ENCODE data around the gene PTPRCAP. TPM values are rescaled to one million over a fixed set of nuclear protein-coding genes. Genes with fewer than 3 reads are reported as not detected.

The PTPRCAP gene
- total and polyA plus RNA-seq, 9 of the 15 experiments (the other 6 are each of a cell fraction or from before 2014, with no cell fraction given): 0.22 to 2.0 (median 1.1) TPM; not detected in 4

DNA sequence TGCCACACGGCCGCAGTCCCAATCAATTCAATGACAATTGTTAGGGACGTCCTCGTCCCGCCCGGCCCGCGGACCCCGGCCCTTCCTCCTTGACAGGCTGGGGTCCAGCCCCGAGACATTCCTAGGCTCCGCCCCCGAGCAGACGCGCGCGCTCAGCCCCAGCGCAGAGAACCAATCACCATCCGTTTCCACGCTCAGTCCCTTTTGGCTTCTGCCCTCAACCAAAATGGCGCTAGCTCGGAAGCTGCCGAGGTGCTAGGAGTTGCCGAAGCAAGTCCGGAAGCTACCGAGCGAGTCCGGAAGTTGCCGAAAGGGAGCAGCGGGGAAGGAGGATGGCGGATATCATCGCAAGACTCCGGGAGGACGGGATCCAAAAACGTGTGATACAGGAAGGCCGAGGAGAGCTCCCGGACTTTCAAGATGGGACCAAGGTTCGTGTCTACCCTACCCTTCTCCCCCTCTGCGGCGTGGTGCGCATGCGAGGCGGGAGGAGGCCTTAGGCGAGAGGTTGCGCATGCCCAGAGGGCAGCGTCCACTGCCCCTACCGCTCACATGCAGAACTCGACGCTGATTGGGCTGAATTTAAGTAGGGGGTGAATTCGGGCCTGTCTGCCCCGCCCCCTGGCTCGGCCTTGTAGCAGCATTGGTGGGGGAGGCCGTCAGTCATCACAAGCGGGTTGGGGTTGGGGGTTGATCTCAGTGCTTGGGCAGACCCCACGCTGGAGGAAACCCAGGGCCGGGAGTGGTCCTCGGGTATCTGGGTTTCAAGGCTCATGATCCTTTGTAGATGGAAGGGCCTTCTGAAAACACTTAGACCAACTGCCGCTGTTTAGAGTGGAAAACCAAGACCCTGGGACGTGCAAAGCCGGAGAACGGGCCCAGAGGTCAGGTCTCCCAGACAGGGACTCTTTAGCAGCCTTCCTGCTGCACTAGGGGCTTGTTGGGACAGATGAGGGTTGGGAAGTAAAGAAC is 45.6 kb upstream of the PTPRCAP start, which contains the start of gene AIP (continued):
- TF ChIP-seq SAFB2 (IDR thresholded peaks at IDR 0.05; ENCODE audit: borderline replicate concordance, low read depth, low read length, severe bottlenecking): no peak
- TF ChIP-seq NFRKB (IDR thresholded peaks at IDR 0.05; ENCODE audit: low read depth): peak; percentile 93
- TF ChIP-seq RBM25 (IDR thresholded peaks at IDR 0.05; ENCODE audit: low read depth, low read length, severe bottlenecking): peak; percentile 29
- TF ChIP-seq ZNF212 (CRISPR knock-in tag; IDR thresholded peaks at IDR 0.05): no peak
- TF ChIP-seq FOXK2 (conservative IDR thresholded peaks at IDR 0.05 in 1 of 2, IDR thresholded peaks at IDR 0.05 in 1 of 2; ENCODE audit: low read depth in 2 of 2): 0 out of 4 replicates have a peak, but pooled peaks of 1 of the 2 experiments have one; percentile 22
- TF ChIP-seq DPF2 (IDR thresholded peaks at IDR 0.05): no peak
- TF ChIP-seq GATAD2A (IDR thresholded peaks at IDR 0.05): peak; percentile 99
- TF ChIP-seq SNIP1 (IDR thresholded peaks at IDR 0.05; ENCODE audit: low read depth): no peak
- peak; percentile 87; the same call in 1 of the 2 replicates for TF ChIP-seq TGIF2 (CRISPR knock-in tag; IDR thresholded peaks at IDR 0.05)
- peak; percentile 69 for TF ChIP-seq ETV1 (tag; conservative IDR thresholded peaks at IDR 0.05; ENCODE audit: low read depth)
- TF ChIP-seq PYGO2 (tag; IDR thresholded peaks at IDR 0.05): no peak
- TF ChIP-seq SETDB1 (IDR thresholded peaks at IDR 0.05; ENCODE audit: low read length): no peak
- TF ChIP-seq, protein P1, sequence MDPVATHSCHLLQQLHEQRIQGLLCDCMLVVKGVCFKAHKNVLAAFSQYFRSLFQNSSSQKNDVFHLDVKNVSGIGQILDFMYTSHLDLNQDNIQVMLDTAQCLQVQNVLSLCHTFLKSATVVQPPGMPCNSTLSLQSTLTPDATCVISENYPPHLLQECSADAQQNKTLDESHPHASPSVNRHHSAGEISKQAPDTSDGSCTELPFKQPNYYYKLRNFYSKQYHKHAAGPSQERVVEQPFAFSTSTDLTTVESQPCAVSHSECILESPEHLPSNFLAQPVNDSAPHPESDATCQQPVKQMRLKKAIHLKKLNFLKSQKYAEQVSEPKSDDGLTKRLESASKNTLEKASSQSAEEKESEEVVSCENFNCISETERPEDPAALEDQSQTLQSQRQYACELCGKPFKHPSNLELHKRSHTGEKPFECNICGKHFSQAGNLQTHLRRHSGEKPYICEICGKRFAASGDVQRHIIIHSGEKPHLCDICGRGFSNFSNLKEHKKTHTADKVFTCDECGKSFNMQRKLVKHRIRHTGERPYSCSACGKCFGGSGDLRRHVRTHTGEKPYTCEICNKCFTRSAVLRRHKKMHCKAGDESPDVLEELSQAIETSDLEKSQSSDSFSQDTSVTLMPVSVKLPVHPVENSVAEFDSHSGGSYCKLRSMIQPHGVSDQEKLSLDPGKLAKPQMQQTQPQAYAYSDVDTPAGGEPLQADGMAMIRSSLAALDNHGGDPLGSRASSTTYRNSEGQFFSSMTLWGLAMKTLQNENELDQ (CRISPR knock-in tag; IDR thresholded peaks at IDR 0.05; ENCODE audit: borderline replicate concordance): peak; percentile 98
- no peak for TF ChIP-seq NR1H2 (CRISPR knock-in tag; IDR thresholded peaks at IDR 0.05)
- TF ChIP-seq, protein P2, sequence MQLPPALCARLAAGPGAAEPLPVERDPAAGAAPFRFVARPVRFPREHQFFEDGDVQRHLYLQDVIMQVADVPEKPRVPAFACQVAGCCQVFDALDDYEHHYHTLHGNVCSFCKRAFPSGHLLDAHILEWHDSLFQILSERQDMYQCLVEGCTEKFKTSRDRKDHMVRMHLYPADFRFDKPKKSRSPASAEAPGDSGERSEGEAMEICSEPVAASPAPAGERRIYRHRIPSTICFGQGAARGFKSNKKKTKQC (CRISPR knock-in tag; IDR thresholded peaks at IDR 0.05): peak; percentile 100
- no peak for TF ChIP-seq MCM7 (IDR thresholded peaks at IDR 0.05)
- peak; percentile 93 for TF ChIP-seq C11orf30 (IDR thresholded peaks at IDR 0.05; ENCODE audit: low read depth)
- no peak for TF ChIP-seq ZNF311 (CRISPR knock-in tag; IDR thresholded peaks at IDR 0.05)
- peak; percentile 82; the same call in 1 of the 2 replicates for TF ChIP-seq ETV5 (CRISPR knock-in tag; IDR thresholded peaks at IDR 0.05; ENCODE audit: low read depth)
- no peak for TF ChIP-seq ETS2 (tag; IDR thresholded peaks at IDR 0.05; ENCODE audit: borderline replicate concordance, poor library complexity, severe bottlenecking)
- TF ChIP-seq, protein P3, sequence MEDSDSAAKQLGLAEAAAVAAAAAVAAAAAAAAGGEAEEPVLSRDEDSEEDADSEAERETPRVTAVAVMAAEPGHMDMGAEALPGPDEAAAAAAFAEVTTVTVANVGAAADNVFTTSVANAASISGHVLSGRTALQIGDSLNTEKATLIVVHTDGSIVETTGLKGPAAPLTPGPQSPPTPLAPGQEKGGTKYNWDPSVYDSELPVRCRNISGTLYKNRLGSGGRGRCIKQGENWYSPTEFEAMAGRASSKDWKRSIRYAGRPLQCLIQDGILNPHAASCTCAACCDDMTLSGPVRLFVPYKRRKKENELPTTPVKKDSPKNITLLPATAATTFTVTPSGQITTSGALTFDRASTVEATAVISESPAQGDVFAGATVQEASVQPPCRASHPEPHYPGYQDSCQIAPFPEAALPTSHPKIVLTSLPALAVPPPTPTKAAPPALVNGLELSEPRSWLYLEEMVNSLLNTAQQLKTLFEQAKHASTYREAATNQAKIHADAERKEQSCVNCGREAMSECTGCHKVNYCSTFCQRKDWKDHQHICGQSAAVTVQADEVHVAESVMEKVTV (CRISPR knock-in tag; IDR thresholded peaks at IDR 0.05): peak; percentile 100
- no peak for TF ChIP-seq KHSRP (IDR thresholded peaks at IDR 0.05)
- 0 out of 4 replicates have a peak, but pooled peaks of 1 of the 2 experiments have one; percentile 38 for TF ChIP-seq SIN3A (IDR thresholded peaks at IDR 0.05; ENCODE audit: borderline replicate concordance in 2 of 2, control insufficient read depth in 1 of 2, low read depth in 2 of 2, low read length in 2 of 2)
- peak; percentile 95; the same call in 1 of the 2 replicates for TF ChIP-seq ZNF282 (CRISPR knock-in tag; IDR thresholded peaks at IDR 0.05)
